PC-3 (cell line): ENCODE results near the gene ZC2HC1B.

Experiments
- EZH2 ChIP-seq: fragments of 300-600 bp; sonication (generic); IDR thresholded peaks from one replicate; pipeline ENCODE4 v1.6.1; 2017; ENCODE audit warnings: antibody characterized with exemption, mild to moderate bottlenecking, low read length; ENCODE audit not compliant: unreplicated experiment
- EZH2phosphoT487 ChIP-seq: fragments of 300-600 bp; sonication (generic); IDR thresholded peaks from 2 replicates; pipeline ENCODE4 v1.6.1; 2018; ENCODE audit warnings: mild to moderate bottlenecking, antibody characterized with exemption, low read length, borderline replicate concordance
- TF ChIP-seq, protein P1 (sequence below): fragments of 300-600 bp; sonication (generic); conservative IDR thresholded peaks from 2 replicates; pipeline ENCODE4 v1.5.1; 2017; ENCODE audit warnings: antibody characterized with exemption, low read depth, mild to moderate bottlenecking, low read length

DNA sequence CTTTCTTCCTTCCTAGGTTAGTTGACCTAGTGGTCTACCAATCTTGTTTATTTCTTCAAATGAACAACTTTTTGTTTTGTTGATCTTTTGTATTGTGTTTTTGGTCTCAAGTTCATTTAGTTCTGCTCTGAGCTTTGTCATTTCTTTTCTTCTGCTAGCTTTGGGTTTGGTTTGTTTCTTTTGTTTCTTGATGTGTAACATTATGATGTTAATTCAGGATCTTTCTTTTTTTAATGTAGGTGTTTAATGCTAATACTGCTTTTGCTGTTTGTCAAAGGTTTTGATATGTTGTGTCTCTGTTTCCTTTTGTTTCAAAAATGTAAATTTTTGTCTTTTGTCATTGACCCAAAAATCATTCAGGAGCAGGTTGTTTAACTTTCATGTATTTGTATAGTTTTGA is 65.7 kb downstream of the ZC2HC1B start:
- TF ChIP-seq, protein P1, sequence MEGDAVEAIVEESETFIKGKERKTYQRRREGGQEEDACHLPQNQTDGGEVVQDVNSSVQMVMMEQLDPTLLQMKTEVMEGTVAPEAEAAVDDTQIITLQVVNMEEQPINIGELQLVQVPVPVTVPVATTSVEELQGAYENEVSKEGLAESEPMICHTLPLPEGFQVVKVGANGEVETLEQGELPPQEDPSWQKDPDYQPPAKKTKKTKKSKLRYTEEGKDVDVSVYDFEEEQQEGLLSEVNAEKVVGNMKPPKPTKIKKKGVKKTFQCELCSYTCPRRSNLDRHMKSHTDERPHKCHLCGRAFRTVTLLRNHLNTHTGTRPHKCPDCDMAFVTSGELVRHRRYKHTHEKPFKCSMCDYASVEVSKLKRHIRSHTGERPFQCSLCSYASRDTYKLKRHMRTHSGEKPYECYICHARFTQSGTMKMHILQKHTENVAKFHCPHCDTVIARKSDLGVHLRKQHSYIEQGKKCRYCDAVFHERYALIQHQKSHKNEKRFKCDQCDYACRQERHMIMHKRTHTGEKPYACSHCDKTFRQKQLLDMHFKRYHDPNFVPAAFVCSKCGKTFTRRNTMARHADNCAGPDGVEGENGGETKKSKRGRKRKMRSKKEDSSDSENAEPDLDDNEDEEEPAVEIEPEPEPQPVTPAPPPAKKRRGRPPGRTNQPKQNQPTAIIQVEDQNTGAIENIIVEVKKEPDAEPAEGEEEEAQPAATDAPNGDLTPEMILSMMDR: no peak
- TF ChIP-seq EZH2: no peak
- TF ChIP-seq EZH2phosphoT487: no peak
